ENCODE measurements around the gene TPST2. TPM values are rescaled to one million over a fixed set of nuclear protein-coding genes. Genes with fewer than 3 reads are reported as not detected.

TPST2 gene
- total and polyA plus RNA-seq, 9 of the 15 experiments (the other 6 are each of a cell fraction or from before 2014, with no cell fraction given), result 14.2 to 123 (median 60.1) TPM

DNA sequence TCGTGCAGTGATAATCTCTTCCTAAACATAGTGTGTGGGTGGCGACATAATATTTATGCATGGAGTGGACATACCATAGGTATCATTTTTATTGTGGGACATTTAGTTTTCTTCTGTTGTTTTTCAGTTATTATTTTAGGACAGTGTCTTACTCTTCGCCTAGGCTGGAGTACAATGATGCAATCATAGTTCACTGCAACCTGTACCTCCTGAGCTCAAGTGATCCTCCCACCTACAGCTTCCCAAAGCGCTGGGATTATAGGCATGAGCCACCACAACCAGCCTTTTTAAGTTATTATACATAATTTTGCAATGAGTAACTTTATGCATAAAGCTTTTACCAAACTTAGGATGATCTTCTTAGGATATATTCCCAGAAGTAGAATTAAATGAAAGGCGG lies 103.5 kb downstream of the TPST2 start (continued):
- 0 out of 2 replicates have a peak, but pooled peaks have one; percentile 20 for TF ChIP-seq IRF9 (tag; IDR thresholded peaks at IDR 0.05)

GRCh38 chr22:26485806-26486390 lies 104.0 kb downstream of the TPST2 start:
- ChIA-PET POLR2A (no interaction called here), CTCF (ENCODE audit: low intra/inter-chr PET ratio) (no interaction called here)
- H3K9me1 ChIP-seq (ENCODE audit: control insufficient read depth, insufficient read depth, low read length), result no peaks in the 10 kb centered on the region
- DNase-seq (ENCODE audit: extremely low read depth in 1 of 4, low spot score in 3 of 4) (no peak), FAIRE-seq (no peak), ATAC-seq (peak; percentile 5; the same call in 2 of the 3 replicates)
- peak overlapping the region; percentile 97 for H3K4me2 ChIP-seq (ENCODE audit: insufficient read depth, low read length)
- no peaks in the 10 kb centered on the region for H3K27me3 ChIP-seq (ENCODE audit: control insufficient read depth in 2 of 2, insufficient read depth in 2 of 2, low read length in 2 of 2)
- H3K79me2 ChIP-seq (ENCODE audit: control insufficient read depth, insufficient read depth, low read length), result peaks cover 63% of the 10 kb centered on the region
- peak overlapping the region; percentile 28 to 71; a peak in 2 of 4 replicates for H3K9ac ChIP-seq (ENCODE audit: insufficient read depth in 1 of 2, low read depth in 2 of 2, low read length in 2 of 2)
- H4K20me1 ChIP-seq (replicated peaks; ENCODE audit: control insufficient read depth, insufficient read depth, low read length), result no peaks in the 10 kb centered on the region
- H3K27ac ChIP-seq (ENCODE audit: extremely low read depth, low read depth, low read length), result peak overlapping the region; percentile 86; the same call in 2 of the 3 replicates
- TF ChIP-seq PRDM10 (IDR thresholded peaks at IDR 0.05; ENCODE audit: partially characterized antibody) (no peak), RBFOX2 (IDR thresholded peaks at IDR 0.05; ENCODE audit: low read depth, low read length) (no peak), RBM25 (IDR thresholded peaks at IDR 0.05; ENCODE audit: low read depth, low read length, severe bottlenecking) (peak; percentile 83), HDGF (IDR thresholded peaks at IDR 0.05) (no peak), ATF1 (CRISPR knock-in tag; IDR thresholded peaks at IDR 0.05) (no peak), ATF1 (tag; IDR thresholded peaks at IDR 0.05) (no peak), BCOR (IDR thresholded peaks at IDR 0.05) (peak; percentile 73; the same call in 1 of the 2 replicates), NFE2 (IDR thresholded peaks at IDR 0.05; ENCODE audit: low read depth) (peak; percentile 31; the same call in 1 of the 2 replicates)
- no peak overlapping the region for H2AFZ ChIP-seq (ENCODE audit: low read depth, low read length)
- 77% methylated on average over 3 of the region's 3 CpGs for WGBS (ENCODE audit: insufficient coverage, low coverage, missing lambda C conversion rate)
- in situ Hi-C loops (cut with MboI) (no loop called here), intact Hi-C loops (cut with micrococcal nuclease) (loop anchor here (10.0 kb wide), 1 partner anchor 99 kb away; no protein-coding TSS in a partner anchor)
- no TSS peak for BruUV-seq (replicated peaks)
- peaks cover 6 to 32% of the 10 kb centered on the region in 2 experiments; a peak in 3 of 5 replicates for H3K4me1 ChIP-seq (replicated peaks in 1 of 2; ENCODE audit: control insufficient read depth in 2 of 2, insufficient read depth in 2 of 2, low read length in 2 of 2)
- H3K4me3 ChIP-seq, result peak overlapping the region; percentile 89; the same call in 1 of the 2 replicates
- peaks cover 61% of the 10 kb centered on the region for H3K36me3 ChIP-seq (ENCODE audit: control insufficient read depth, insufficient read depth, low read length)
- no peaks in the 10 kb centered on the region for H3K9me3 ChIP-seq (replicated peaks; ENCODE audit: control insufficient read depth, insufficient read depth, low read depth, low read length)
